Osteocyte (in vitro differentiated cells): ENCODE measurements around the gene PIMREG. TPM values are rescaled to one million over a fixed set of nuclear protein-coding genes. Genes with fewer than 3 reads are reported as not detected.

ENCODE experiments used
- DNase-seq: peaks from one replicate; pipeline ENCODE4 v3.0.0; 2021; ENCODE audit warnings: mixed read lengths; ENCODE audit not compliant: unreplicated experiment; ENCODE audit errors: extremely low spot score
- H3K27ac Mint-ChIP-seq: one replicate; pipeline ENCODE4 v1.8.0; 2021; ENCODE audit warnings: mild to moderate bottlenecking, mixed read lengths; ENCODE audit not compliant: unreplicated experiment
- H3K27me3 Mint-ChIP-seq: one replicate; pipeline ENCODE4 v1.8.0; 2021; ENCODE audit warnings: mixed read lengths; ENCODE audit not compliant: unreplicated experiment
- H3K36me3 Mint-ChIP-seq: one replicate; pipeline ENCODE4 v1.8.0; 2021; ENCODE audit warnings: mixed read lengths; ENCODE audit not compliant: unreplicated experiment
- H3K4me1 Mint-ChIP-seq: one replicate; pipeline ENCODE4 v1.8.0; 2021; ENCODE audit warnings: mixed read lengths; ENCODE audit not compliant: unreplicated experiment
- H3K4me3 Mint-ChIP-seq: one replicate; pipeline ENCODE4 v1.8.0; 2021; ENCODE audit warnings: mild to moderate bottlenecking, moderate library complexity, mixed read lengths; ENCODE audit not compliant: unreplicated experiment
- H3K9me3 Mint-ChIP-seq: one replicate; pipeline ENCODE4 v1.8.0; 2021; ENCODE audit warnings: mixed read lengths; ENCODE audit not compliant: unreplicated experiment
- CTCF ChIP-seq: fragments of 200-600 bp; sonication (generic); IDR thresholded peaks from 2 replicates; pipeline ENCODE4 v1.5.0; 2021; ENCODE audit warnings: antibody characterized with exemption, mild to moderate bottlenecking, moderate library complexity
- total RNA-seq: library from RNA; stranded (reverse); gene quantifications from 2 replicates; pipeline ENCODE4 v1.2.1, GENCODE V29; 2021

The PIMREG gene
- total RNA-seq, 1 donor from 2014 or later = 8.9 TPM

GRCh38 chr17:6461792-6462524, 17.7 kb downstream of the PIMREG start:
- TF ChIP-seq CTCF = no peak
- H3K27me3 Mint-ChIP-seq = no peaks in the 10 kb centered on the region
- no peak overlapping the region for H3K4me3 Mint-ChIP-seq
- DNase-seq = no peak
- no peaks in the 10 kb centered on the region for H3K9me3 Mint-ChIP-seq
- peaks cover 3% of the 10 kb centered on the region for H3K4me1 Mint-ChIP-seq
- H3K27ac Mint-ChIP-seq = no peak overlapping the region
- H3K36me3 Mint-ChIP-seq = no peaks in the 10 kb centered on the region

GRCh38 chr17:6462692-6463091, 18.4 kb downstream of the PIMREG start:
- Mint-ChIP-seq H3K36me3 (no peaks in the 10 kb centered on the region), H3K27ac (no peak overlapping the region)

GRCh38 chr17:6463616-6464445, 19.6 kb downstream of the PIMREG start:
- Mint-ChIP-seq H3K27ac (no peak overlapping the region), H3K4me3 (no peak overlapping the region), H3K4me1 (no peaks in the 10 kb centered on the region), H3K27me3 (no peaks in the 10 kb centered on the region), H3K9me3 (no peaks in the 10 kb centered on the region), H3K36me3 (no peaks in the 10 kb centered on the region)
- no peak for TF ChIP-seq CTCF
- DNase-seq = no peak

More at GRCh38 chr17:6462692-6463091, 18.4 kb downstream of the PIMREG start:
- TF ChIP-seq CTCF = no peak
- no peaks in the 10 kb centered on the region for H3K27me3 Mint-ChIP-seq
- DNase-seq = no peak
- H3K9me3 Mint-ChIP-seq = no peaks in the 10 kb centered on the region
- H3K4me1 Mint-ChIP-seq = no peaks in the 10 kb centered on the region
- H3K4me3 Mint-ChIP-seq = no peak overlapping the region

DNA sequence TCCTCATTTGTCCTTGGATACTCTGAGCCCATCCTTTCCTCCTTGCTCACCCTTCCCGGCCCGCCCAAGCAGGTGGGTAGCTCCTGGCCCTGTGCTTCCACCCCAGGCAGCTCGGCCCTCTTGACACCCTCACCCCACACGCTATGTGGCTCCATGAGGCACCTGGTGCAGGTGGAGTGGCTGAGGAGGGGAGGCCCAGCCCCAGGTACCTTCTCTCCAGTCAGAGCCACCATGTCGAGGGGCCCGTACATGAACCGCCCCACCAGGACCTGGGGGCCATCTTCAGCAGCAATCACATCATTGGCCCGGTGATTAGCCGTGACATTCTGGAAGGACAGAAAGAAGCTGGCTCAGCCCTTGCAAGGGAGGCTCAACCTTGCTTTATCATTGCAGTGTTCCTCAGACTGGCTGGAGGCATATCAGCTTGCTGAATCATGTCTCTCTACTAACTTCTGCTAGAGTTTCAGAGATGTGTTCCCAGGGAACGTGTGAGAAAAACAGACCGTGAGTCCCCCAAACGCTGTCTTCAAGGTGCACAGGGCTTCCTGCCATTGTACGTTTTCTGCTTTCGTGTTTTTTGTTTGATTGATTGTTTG, 20.3 kb downstream of the PIMREG start:
- Mint-ChIP-seq H3K9me3 (no peaks in the 10 kb centered on the region), H3K4me3 (no peak overlapping the region), H3K4me1 (no peaks in the 10 kb centered on the region), H3K27me3 (no peaks in the 10 kb centered on the region), H3K27ac (no peak overlapping the region), H3K36me3 (no peaks in the 10 kb centered on the region)
- TF ChIP-seq CTCF = no peak
- no peak for DNase-seq
